RPMI8226 (cell line): Measurements from ENCODE around the gene COLEC11.
"Not testable (repeated sequence)": the region's sequence is repeated elsewhere in the genome, so short reads cannot be mapped to it uniquely, and the experiment has no call there.

ENCODE experiments used
- DNase-seq: peaks from one replicate; pipeline ENCODE4 v3.0.0-alpha.2; 2015

Gene COLEC11

GRCh38 chr2:3594493-3595281 lies at the start of gene COLEC11:
Gene COLEC11 (plus strand): TSS chr2:3595112. CDS start chr2:3604341, 9,229 bp downstream.
- no peak for DNase-seq

GRCh38 chr2:3545788-3546478 lies 49.0 kb upstream of the COLEC11 start:
- no peak for DNase-seq

GRCh38 chr2:3547915-3548314 lies 47.0 kb upstream of the COLEC11 start:
- DNase-seq = no peak

GRCh38 chr2:3553946-3554345 lies 41.0 kb upstream of the COLEC11 start:
- DNase-seq = no peak

- peak; percentile 7 for DNase-seq
These were observed 37.2 kb upstream of the COLEC11 start for GRCh38 chr2:3557639-3558204.

GRCh38 chr2:3558205-3559014 lies 36.5 kb upstream of the COLEC11 start, which contains the start of gene RNASEH1:
Gene RNASEH1 (minus strand): TSS chr2:3558333. CDS start chr2:3558260, 73 bp downstream.
- peak; percentile 99 for DNase-seq

- DNase-seq = no peak
These were observed 31.4 kb upstream of the COLEC11 start for GRCh38 chr2:3563521-3563976.

GRCh38 chr2:3565117-3565516 lies 29.8 kb upstream of the COLEC11 start:
- no peak for DNase-seq

- DNase-seq = no peak
These were observed 28.1 kb upstream of the COLEC11 start for GRCh38 chr2:3566806-3567205.

- DNase-seq = not testable (repeated sequence)
These were observed 25.3 kb upstream of the COLEC11 start for GRCh38 chr2:3569656-3570055.

GRCh38 chr2:3571284-3571683 lies 23.6 kb upstream of the COLEC11 start:
- DNase-seq = no peak

GRCh38 chr2:3572620-3573019 lies 22.3 kb upstream of the COLEC11 start:
- DNase-seq = no peak

GRCh38 chr2:3574155-3574554 lies 20.8 kb upstream of the COLEC11 start:
- DNase-seq = no peak

- DNase-seq = peak; percentile 34
These were observed 19.2 kb upstream of the COLEC11 start for GRCh38 chr2:3575534-3576262.

GRCh38 chr2:3576263-3576630 lies 18.7 kb upstream of the COLEC11 start:
- not testable (repeated sequence) for DNase-seq

- DNase-seq = no peak
These were observed 15.9 kb upstream of the COLEC11 start for GRCh38 chr2:3578987-3579386.

GRCh38 chr2:3580449-3580848 lies 14.5 kb upstream of the COLEC11 start:
- DNase-seq = no peak

- DNase-seq = no peak
These were observed 13.3 kb upstream of the COLEC11 start for GRCh38 chr2:3581367-3582262.

- no peak for DNase-seq
These were observed 10.8 kb upstream of the COLEC11 start for GRCh38 chr2:3584076-3584475.

GRCh38 chr2:3584608-3585260 lies 10.2 kb upstream of the COLEC11 start:
- no peak for DNase-seq
